HG03460 (cell line): ENCODE results near the gene TM9SF3.
"Not testable (repeated sequence)": the region's sequence is repeated elsewhere in the genome, so short reads cannot be mapped to it uniquely, and the experiment has no call there.

Source experiments
- ATAC-seq: cut with Tn5 transposase; IDR thresholded peaks from one replicate; pipeline ENCODE4 v1.9.1; 2021; ENCODE audit not compliant: unreplicated experiment

TM9SF3 gene

DNA sequence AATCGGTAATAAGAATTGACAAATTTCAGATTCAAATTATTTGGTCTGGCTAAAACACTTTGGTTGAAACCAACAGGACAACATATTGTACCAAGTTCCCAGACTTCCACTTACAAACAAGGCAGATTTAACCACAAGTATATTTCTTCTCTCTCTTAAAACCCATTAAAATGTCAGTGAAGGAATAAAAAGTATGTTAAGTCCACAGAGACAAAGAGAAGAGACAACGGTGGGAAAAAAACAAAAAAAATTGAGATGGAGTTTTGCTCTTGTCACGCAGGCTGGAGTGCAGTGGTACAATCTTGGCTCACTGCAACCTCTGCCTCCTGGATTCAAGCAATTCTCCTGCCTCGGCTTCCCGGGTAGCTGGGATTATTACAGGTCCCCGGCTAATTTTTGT lies 16.3 kb downstream of the TM9SF3 start:
- no peak for ATAC-seq

DNA sequence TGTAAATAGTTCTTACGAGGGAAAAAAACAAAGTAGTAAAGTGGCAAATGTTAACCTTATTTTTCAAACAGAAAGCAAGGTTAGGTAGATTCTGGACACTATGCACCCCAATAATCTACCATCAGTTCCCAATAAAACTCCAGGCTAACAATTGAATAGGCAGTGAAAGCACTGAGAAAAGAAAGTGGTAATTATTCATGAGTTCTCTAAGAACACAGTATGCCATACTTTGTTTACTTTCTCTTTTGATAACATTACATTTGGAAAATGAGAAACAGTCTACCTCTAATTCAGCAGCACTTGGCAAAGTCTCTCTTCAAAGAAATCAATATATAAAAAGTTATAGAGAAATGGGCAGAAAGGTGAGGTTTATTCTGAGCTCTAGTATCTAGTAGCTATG lies 18.4 kb downstream of the TM9SF3 start:
- ATAC-seq = no peak

DNA sequence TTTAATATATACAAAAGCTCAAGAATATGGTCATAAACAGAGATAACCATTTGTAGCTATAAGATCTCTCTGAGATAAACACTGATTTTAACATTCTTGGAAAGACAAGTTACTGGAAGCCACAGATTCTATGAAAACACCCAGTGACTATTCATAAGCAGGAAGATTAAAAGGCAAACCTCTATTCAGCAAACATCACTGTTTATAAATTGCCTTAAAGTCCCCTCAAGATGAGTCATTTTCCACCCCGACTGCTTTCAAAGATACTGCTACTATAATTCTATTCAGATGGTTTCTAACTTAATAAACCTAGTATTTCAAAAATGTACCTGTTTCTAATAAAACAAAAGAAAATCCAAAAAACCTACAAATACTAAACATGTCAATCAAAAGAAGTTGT lies 21.0 kb downstream of the TM9SF3 start:
- no peak for ATAC-seq

DNA sequence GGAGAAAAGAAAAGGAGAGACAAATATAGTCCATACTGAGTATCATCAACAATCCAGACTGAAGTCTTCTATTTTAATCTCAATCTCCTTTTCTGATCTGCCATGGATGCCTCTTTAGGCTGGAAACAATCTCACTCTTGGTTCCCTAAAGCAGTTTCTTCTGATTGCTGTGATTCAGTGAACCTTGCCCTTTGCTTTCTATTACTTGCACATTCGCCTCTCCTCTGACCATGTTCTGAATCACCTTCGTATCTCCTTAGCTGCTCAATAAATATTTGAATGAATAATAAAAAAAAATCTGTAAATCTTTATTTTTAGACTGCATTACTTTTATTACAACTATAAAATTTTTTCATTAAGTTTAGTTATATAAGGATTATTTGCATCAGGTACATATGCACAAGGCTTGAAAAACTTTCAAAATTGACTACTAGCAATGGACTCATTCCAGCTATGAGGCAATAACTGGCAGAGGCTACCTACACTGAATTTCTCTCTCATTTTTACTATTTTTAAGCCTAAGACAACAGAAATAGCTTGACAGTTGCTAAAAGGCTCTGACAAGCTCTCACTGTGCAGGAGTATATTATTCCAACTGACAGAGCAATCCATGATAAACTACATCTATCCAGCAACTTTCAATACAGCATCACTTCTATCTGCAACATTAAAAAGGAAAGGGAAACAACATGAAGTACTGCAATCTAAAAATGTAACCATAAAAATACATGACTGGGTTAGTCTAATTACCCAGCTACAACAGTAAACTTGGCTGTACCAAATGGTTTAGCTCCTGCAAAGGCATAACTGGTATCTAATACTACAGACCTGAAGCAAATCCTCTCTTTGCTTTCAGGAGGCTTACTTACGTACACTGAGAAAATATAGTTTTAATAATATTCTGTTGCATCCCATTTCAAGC lies 25.6 kb downstream of the TM9SF3 start:
- ATAC-seq = no peak

DNA sequence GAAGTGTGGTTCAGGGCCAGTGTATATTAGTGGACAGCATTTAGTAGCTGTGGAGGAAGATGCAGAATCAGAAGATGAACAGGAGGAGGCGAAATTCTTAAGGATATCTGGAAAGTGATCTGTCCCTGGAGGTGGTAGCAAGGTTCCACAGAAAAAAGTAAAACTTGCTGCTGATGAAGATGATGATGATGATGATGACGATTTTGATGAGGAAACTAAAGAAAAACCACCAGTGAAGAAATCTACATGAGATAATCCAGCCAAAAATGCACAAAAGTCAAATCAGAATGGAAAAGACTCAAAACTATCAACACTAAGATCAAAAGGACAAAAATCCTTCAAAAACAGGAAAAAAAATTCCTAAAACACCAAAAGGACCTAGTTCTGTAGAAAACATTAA lies 26.3 kb downstream of the TM9SF3 start:
- no peak for ATAC-seq

DNA sequence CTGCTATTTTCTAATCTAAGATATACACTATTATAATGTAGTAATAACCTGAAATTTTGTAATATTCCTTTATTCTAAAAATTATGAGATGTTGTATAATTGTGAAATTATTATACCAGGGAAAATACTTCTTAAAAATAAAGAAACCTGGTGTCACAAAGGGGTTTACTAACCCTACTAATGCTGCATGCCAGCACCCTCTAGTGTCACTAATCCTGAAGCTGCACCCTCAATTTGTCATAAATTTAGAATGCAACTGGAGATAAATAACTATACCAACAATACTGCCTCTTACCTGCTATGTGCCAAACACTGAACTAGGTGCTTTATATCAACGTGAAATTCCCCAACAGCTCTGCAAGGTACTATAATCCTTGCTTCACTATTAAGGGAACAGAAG lies 30.8 kb downstream of the TM9SF3 start:
- ATAC-seq = no peak

DNA sequence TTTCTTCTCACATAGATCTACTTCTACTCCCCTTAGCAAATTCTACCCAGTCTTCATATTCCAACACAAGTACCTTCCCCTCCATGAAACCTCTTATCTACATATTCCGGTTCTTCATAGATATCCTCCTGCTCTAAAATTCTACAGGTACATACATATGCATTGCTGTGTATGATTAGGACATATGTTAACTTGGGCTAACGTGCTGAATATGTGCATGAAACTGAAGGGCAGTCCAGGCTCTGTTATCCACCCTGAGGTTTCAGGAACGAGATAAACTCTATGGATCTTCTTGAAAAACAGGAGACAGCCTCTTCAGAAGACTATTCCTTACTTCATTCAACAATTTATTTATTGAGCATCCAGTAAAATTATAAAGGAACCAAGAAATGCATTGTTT lies 31.5 kb downstream of the TM9SF3 start:
- no peak for ATAC-seq

DNA sequence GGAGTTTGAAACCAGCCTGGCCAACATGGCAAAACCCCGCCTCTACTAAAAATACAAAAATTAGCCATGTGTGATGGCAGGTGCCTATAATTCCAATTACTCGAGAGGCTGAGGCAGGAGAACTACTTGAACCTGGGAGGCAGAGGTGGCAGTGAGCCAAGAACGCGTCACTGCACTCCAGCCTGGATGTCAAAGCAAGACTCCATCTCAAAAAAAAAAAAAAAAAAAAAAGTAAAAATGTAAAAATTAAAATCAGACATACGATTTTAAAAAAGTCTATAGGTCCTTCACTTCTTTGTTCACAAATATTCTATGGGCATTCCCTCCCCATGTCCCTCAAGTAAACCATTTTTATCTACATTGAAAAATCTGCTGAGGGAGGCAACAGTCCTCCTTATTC lies 38.2 kb downstream of the TM9SF3 start:
- ATAC-seq = no peak

DNA sequence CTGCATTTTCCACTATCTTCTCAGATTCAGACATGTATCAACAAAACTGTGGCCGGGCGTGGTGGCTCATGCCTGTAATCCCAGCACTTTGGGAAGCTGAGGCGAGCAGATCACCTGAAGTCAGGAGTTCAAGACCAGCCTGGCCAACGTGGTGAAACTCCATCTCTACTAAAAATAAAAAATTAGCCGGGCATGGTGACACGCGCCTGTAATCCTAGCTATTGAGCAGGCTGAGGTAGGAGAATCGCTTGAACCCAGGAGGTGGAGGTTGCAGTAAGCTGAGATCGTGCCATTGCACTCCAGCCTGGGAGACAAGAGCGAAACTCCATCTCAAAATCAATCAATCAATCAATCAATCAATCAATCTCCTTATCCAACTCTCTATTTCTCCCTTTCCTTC lies 41.3 kb downstream of the TM9SF3 start:
- ATAC-seq = not testable (repeated sequence)

DNA sequence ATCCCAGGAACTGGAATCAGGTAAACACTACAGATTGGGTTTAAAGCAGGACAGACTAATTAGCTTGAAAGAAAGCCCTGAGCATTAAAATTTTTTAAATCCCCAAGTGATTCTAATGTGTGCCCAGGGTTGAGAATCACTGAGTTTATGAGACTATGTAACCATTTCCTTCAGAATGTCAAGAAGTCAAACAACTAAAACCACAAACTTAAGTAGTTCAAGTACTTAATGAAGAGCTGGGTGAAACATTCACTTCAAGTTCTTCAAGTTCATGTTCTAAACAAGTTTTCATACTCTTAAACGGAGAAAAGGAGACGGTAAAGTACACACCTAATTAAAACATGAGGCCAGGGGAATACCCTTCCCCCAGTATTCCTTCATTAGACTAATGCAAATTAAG lies 44.9 kb downstream of the TM9SF3 start:
- no peak for ATAC-seq

DNA sequence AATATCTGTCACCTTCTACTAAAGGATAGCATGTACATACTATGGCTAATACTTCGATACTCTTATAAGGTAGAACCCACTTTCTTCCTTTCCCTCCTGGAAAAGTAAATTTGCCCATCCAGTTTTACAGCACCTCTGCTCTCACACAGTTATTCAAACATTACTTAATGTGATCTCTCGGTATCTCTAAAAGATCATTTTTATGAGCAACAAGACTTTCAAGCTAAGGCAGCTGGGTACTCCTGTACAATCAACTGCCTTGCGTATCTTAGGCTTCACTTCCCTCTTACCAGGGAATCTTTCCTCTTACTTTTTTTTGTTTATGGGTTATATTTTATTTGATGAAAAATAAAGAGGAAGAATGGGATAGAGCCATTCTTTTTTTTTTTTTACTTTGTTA lies 46.6 kb downstream of the TM9SF3 start:
- ATAC-seq = no peak

DNA sequence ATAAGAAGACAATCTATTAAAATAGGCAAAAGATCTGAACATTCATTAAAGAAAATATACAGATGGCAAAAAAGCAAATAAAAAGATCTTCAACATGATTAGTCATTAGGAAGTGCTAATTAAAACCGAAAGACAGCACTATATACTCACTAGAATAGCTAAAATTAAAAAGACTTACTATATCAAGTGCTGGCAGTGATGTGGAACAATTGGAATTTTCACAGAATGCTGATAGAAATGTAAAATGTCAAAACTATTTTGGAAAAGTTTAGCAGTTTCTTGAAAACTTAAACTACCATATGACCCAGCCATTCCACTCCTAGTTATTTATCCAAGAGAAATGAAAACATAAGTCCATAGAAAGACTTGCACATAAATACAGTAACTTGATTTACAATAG lies 48.1 kb downstream of the TM9SF3 start:
- ATAC-seq = no peak

DNA sequence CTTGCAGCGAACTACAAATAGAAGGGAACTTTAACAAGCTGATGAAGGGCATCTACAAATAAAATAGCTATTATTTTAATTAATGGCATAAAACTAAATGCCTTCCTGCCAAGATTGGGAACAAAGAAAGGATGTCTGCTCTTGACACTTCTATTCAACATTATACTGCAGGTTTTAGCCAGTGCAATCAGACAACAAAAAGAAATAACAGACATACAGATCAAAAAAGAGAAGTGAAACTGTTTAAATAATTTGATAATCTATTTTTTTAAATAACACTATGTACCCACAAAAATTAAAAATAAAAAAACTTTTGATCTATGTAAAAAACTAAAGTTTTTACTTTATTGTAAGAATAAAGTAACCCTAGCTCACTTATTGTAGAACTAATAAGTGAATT lies 50.7 kb downstream of the TM9SF3 start:
- ATAC-seq = no peak

DNA sequence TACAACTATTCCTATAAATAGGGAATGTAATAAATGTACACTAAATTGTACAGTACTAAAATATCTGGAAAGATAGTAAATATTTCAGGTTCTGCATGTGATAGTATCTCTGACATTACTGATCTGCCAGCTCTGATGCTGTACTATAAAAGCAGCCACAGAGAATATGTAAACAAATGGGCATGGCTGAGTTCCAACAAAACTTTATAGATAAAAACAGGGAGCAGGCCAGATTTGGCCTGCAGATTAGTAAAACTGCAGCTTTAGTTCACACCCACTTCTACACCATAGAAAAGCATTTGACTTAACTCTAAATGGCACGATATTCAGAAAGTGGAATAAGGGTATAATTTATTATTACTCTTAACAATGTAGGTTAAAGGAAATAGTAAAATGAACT lies 54.3 kb downstream of the TM9SF3 start:
- ATAC-seq = no peak

DNA sequence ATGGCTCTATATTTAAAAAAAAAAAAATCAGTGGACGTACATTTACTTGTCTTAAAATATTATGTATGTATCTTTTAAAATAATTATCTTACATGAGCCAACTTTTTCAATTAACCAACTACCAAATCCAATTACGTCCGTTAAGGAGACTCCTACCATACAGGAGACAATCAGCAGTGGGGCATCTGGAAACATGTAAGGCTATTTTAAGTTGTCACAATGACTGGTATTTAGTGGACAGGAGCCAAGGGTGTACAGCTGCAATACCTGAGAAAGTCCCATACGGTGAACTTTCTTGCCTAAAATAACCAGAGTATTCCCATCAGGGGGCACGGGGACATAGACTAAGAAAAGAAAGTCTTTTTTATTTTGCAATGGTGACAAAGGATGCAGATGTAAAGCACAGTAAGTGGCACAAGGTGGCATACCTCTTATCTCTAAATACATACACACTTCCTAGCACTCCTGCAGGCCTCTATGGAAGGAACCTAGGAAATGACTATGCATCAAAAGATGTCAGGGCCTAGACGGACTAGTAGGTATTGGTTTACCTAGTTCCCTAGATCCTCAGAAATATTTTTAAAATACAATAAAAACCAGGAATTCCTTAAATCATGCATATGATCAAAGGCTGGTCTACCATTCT lies 57.1 kb downstream of the TM9SF3 start:
- ATAC-seq = no peak

DNA sequence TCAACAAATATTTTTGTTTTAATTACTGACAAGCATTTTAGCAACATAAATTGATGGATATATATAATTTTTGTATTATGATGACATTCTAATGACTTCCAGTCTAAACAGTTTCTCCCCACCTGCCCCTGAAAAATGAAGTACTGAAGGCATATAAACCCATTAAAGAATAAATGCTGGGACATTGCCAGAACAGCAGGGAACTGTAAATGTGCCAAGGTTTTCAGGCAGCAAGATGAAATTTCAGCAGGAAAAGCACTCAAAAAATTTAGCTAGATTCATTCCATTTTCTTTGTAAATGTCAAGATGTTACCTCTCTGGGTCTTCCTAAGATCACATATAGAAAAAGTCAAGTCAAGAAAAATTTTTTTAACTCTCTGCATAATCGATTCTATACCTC lies 62.1 kb downstream of the TM9SF3 start:
- no peak for ATAC-seq

DNA sequence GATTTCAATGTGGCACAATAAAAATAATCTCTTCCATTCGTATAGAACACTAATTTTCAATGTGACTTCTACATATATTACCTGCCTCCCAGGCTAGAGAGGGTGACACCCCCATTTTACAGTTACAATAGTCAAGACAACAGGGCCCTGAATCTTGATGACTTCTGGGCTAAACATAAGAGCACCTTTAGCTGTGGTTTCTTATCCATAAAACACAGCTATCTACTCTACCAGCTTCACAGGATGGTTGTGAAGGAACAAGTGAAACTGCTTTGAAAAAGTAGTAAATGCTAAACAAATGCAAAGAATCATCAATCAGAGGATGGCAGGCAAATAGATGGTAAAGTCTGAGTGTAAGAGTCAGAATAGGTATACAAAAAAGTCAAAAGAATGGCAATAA lies 69.5 kb downstream of the TM9SF3 start:
- no peak for ATAC-seq

DNA sequence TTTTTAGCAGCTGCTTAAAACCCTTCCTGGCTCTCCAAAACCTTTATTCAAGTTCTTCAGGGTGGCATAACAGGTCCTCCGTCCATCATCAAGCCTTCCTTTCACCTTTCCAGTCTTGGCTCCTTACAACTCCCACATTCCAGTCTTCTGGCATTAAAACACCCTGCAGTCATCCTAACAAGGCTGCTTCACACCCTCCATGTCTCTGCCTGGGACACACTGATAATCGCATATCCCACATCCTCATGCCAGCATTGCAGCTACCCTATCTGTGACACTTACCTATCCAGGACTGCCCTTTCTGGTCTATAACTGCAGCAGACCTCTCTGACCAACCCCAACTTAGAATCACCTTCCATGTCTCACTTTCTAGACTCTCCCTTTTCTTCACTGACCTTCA lies 70.5 kb downstream of the TM9SF3 start:
- no peak for ATAC-seq

DNA sequence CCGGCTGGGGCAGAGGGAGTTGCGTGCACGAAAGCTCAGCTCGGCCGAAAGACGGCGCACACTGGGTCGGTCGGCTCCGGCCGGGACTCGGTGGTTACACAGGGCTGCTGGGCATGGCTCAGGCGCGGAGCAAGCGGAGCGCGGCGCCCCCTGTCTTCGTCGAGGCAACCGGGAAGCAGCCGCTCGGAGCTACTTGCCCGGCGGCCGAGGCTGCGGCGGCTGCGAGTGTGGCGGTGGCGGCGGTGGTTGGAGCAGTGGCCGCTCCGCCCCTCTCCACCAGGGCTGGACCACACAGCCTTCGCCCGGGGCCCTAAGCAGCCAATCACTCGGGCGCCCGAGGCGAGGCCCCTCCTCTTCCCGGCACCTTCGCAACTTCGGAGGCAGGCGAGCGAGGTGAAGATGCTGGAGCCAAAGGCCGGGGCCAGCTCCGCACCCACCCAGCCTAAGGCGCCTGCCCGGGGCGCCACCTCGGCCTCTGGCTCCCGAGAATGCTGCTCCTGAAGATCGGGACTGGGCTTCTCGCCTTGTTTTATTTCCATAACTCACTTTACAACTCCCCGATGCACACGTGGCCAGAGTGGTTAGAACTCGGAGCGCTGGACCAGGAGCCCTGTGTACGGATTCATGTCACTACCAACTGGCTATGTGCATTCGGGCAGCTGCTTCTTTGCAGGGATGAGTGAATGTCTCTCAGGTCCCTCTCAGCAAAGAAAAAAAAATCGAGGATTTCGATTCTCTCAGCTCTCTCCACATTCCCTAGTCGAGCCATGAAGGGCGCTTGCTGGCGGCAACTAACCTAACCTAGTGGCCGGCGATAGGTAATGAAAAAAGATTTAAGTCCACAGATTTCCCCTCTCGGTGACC lies 72.9 kb downstream of the TM9SF3 start, which contains the start of gene TLL2:
TLL2 (minus strand) TSS at position 229 of the 864 bp plus-strand sequence. CDS start 241 bp downstream, outside the sequence.
- peak; percentile 68 for ATAC-seq

DNA sequence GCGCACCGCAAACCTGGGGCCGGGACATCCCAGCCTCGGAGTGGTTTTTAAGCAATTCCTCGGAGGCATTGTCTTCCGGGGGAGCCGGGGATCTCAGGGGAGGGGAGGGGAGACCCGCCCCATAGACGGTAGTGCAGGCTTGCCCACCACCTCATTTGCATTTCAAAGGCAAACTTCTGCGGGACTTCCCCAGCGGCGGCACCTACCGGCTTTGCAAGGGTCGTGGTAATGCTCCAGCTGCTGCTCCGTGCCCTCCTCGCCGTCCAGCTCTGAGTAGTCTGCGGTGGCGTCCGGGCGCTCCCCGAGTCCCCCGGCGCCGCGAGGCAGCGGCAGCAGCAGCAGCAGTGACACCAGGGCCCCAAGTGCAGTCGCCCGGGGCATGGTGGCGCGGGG lies 73.5 kb downstream of the TM9SF3 start:
- peak; percentile 44 for ATAC-seq

DNA sequence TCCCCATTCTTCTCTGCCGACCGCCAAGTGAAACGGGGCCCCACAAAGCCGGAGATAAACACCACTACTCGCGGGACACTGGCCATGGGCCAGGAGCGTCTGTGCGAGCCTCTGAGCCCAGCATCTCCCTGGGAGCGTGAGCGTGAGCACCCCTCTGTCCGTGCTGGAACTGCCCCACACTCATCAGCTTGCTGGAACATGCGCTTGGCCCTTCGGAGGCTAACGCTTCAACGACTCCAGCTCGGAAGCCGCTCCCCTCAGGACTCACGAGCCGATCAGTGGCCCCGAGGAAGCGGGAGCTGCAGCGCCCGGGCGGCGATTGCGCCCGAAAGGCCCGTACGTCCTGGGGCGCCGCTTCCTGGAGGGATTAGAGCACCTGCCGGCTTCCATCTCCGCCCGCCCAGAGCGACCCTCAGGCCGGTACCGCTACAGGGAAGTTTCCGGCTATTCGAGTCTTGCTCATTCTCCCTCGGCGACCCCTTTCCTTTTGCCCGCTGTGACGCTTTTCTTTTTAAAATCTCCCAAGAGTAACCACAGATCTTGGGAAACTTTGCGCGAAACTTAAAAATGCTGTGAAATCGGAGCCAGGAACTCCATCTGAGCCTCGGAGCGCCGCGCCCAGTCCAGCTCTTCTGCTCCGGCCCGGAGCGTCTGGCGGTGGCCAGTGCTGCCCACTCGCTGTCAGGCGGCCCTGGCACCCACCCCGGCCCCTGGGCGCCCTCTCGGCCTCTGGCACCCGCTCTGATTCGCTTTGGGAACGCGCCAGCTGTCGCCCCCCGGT lies 74.1 kb downstream of the TM9SF3 start:
- no peak for ATAC-seq
